T1000 (cell line): ENCODE data around the gene PRKAR2A.
"Not testable (repeated sequence)": the region's sequence is repeated elsewhere in the genome, so short reads cannot be mapped to it uniquely, and the experiment has no call there.

Experiments used
- DNase-seq: peaks from one replicate; lab custom pipeline; 2025; ENCODE audit warnings: mixed read lengths; lab: John Stamatoyannopoulos, UW

PRKAR2A gene

GRCh38 chr3:48835650-48836366, 11.9 kb downstream of the PRKAR2A start:
- DNase-seq: no peak

- DNase-seq: no peak
These were observed 15.0 kb downstream of the PRKAR2A start for GRCh38 chr3:48832684-48833083.

- no peak for DNase-seq
These were observed 17.0 kb downstream of the PRKAR2A start for GRCh38 chr3:48830715-48831114.

GRCh38 chr3:48829525-48829924, 18.1 kb downstream of the PRKAR2A start:
- not testable (repeated sequence) for DNase-seq

- not testable (repeated sequence) for DNase-seq
These were observed 19.8 kb downstream of the PRKAR2A start for GRCh38 chr3:48827874-48828273.

GRCh38 chr3:48826451-48826850, 21.2 kb downstream of the PRKAR2A start:
- peak; percentile 70 for DNase-seq

- no peak for DNase-seq
These were observed 26.9 kb downstream of the PRKAR2A start for GRCh38 chr3:48820612-48821324.

GRCh38 chr3:48819234-48820221, 28.1 kb downstream of the PRKAR2A start:
- DNase-seq: no peak

GRCh38 chr3:48811524-48811923, 36.1 kb downstream of the PRKAR2A start:
- no peak for DNase-seq

- DNase-seq: no peak
These were observed 42.7 kb downstream of the PRKAR2A start for GRCh38 chr3:48804930-48805329.

GRCh38 chr3:48800831-48801230, 46.8 kb downstream of the PRKAR2A start:
- not testable (repeated sequence) for DNase-seq

GRCh38 chr3:48798998-48799397, 48.7 kb downstream of the PRKAR2A start:
- DNase-seq: no peak

GRCh38 chr3:48797626-48798025, 50.0 kb downstream of the PRKAR2A start:
- DNase-seq: no peak

GRCh38 chr3:48795997-48796732, 51.5 kb downstream of the PRKAR2A start:
- no peak for DNase-seq

- DNase-seq: not testable (repeated sequence)
These were observed 54.2 kb downstream of the PRKAR2A start for GRCh38 chr3:48793484-48793883.

GRCh38 chr3:48789665-48790064, 58.0 kb downstream of the PRKAR2A start:
- DNase-seq: no peak

GRCh38 chr3:48788544-48789162, 59.0 kb downstream of the PRKAR2A start:
- no peak for DNase-seq

- DNase-seq: no peak
These were observed 63.1 kb downstream of the PRKAR2A start for GRCh38 chr3:48784426-48785120.

- no peak for DNase-seq
These were observed 64.4 kb downstream of the PRKAR2A start for GRCh38 chr3:48783304-48783703.

- no peak for DNase-seq
These were observed 65.6 kb downstream of the PRKAR2A start for GRCh38 chr3:48782046-48782445.
